HepG2 (cell line): Measurements from ENCODE around the gene VDAC2. TPM values are rescaled to one million over a fixed set of nuclear protein-coding genes. Genes with fewer than 3 reads are reported as not detected.

Source experiments
- CAMTA2 ChIP-seq: sonication (generic); formaldehyde crosslinking; IDR thresholded peaks from 2 replicates; pipeline ENCODE4 v1.4.0; 2020; ENCODE audit warnings: mild to moderate bottlenecking, missing genetic modification reagents, borderline replicate concordance
- FOXJ3 ChIP-seq: sonication (generic); formaldehyde crosslinking; IDR thresholded peaks from 2 replicates; pipeline ENCODE4 v1.4.0; 2020; ENCODE audit warnings: missing genetic modification reagents, mild to moderate bottlenecking, borderline replicate concordance
- HIVEP1 ChIP-seq: sonication (generic); formaldehyde crosslinking; IDR thresholded peaks from 2 replicates; pipeline ENCODE4 v1.4.0; 2020; ENCODE audit warnings: mild to moderate bottlenecking, missing genetic modification reagents
- KLF11 ChIP-seq: IDR thresholded peaks from 2 replicates; pipeline ENCODE4 v1.6.1; 2016; ENCODE audit warnings: missing compliant biosample characterization
- MTA1 ChIP-seq: sonication (generic); formaldehyde crosslinking; IDR thresholded peaks from 2 replicates; pipeline ENCODE4 v1.4.0; 2020; ENCODE audit warnings: missing genetic modification reagents, mild to moderate bottlenecking, borderline replicate concordance
- NCOA1 ChIP-seq: sonication (generic); formaldehyde crosslinking; IDR thresholded peaks from 2 replicates; pipeline ENCODE4 v1.9.0; 2021; ENCODE audit warnings: missing genetic modification reagents
- RBFOX2 ChIP-seq: fragments of 200-400 bp; formaldehyde crosslinking; IDR thresholded peaks from 2 replicates; pipeline ENCODE4 v1.6.1; 2017; ENCODE audit warnings: low read depth, mild to moderate bottlenecking, low read length
- SMARCC2 ChIP-seq: fragments of 450-650 bp; IDR thresholded peaks from 2 replicates; pipeline ENCODE4 v1.6.1; 2017; ENCODE audit warnings: antibody characterized with exemption, mild to moderate bottlenecking
- ZBTB1 ChIP-seq: sonication (generic); formaldehyde crosslinking; IDR thresholded peaks from 2 replicates; pipeline ENCODE4 v1.4.0; 2020; ENCODE audit warnings: missing genetic modification reagents, borderline replicate concordance
- ZNF160 ChIP-seq: sonication (generic); formaldehyde crosslinking; IDR thresholded peaks from 2 replicates; pipeline ENCODE4 v1.8.0; 2022; ENCODE audit warnings: mild to moderate bottlenecking, inconsistent platforms, missing genetic modification reagents
- ZNF234 ChIP-seq: sonication (generic); formaldehyde crosslinking; conservative IDR thresholded peaks from 2 replicates; pipeline ENCODE4 v1.5.1; 2020; ENCODE audit warnings: mild to moderate bottlenecking, missing genetic modification reagents
- ZNF333 ChIP-seq: sonication (generic); formaldehyde crosslinking; IDR thresholded peaks from 2 replicates; pipeline ENCODE4 v1.4.0; 2020; ENCODE audit warnings: mild to moderate bottlenecking, missing genetic modification reagents, borderline replicate concordance
- ZNF720 ChIP-seq: sonication (generic); formaldehyde crosslinking; IDR thresholded peaks from 2 replicates; pipeline ENCODE4 v1.4.0; 2020; ENCODE audit warnings: missing genetic modification reagents
- polyA plus RNA-seq, 8 experiments: library from polyadenylated mRNA; depleted of rRNA in 3 of 8; stranded (reverse) in 7 of 8; unstranded in 1 of 8; fragments of >200 nt; fragmentation: Illumina TruSeq in 4 of 8; extraction: Trizol in 4 of 8; gene quantifications; 2 replicates each; pipeline versions ENCODE4 v1.2.1 to v1.2.3, GENCODE V29; 2011 to 2016; ENCODE audit warnings: low read depth in 4 of 8, missing spikeins in 1 of 8, mixed read lengths in 1 of 8; ENCODE audit not compliant: insufficient read depth in 1 of 8
- total RNA-seq, 5 experiments: library from RNA; depleted of rRNA; stranded (reverse); fragments of >200 nt; fragmentation: Illumina TruSeq; extraction: Trizol; gene quantifications; 2 replicates each; pipeline ENCODE4 v1.2.3, GENCODE V29; 2016; ENCODE audit warnings: low read depth in 1 of 5
- TF ChIP-seq, protein P1 (sequence below): IDR thresholded peaks from 2 replicates; pipeline ENCODE4 v1.6.1; 2016; ENCODE audit warnings: low read depth, missing genetic modification reagents, missing compliant biosample characterization
- TF ChIP-seq, protein P2 (sequence below): sonication (generic); formaldehyde crosslinking; IDR thresholded peaks from 2 replicates; pipeline ENCODE4 v1.5.1; 2020; ENCODE audit warnings: missing genetic modification reagents, mild to moderate bottlenecking, borderline replicate concordance
- TF ChIP-seq, protein P3 (sequence below): sonication (generic); formaldehyde crosslinking; IDR thresholded peaks from 2 replicates; pipeline ENCODE4 v1.4.0; 2020; ENCODE audit warnings: missing genetic modification reagents, borderline replicate concordance
- TF ChIP-seq, protein P4 (sequence below): IDR thresholded peaks from 2 replicates; pipeline ENCODE4 v1.6.1; 2016; ENCODE audit warnings: mild to moderate bottlenecking, missing biosample characterization, missing genetic modification reagents

Gene VDAC2
- total and polyA plus RNA-seq, 2 of the 13 experiments (the other 11 are each of a cell fraction or from before 2014, with no cell fraction given): 67.9 to 222 TPM

DNA sequence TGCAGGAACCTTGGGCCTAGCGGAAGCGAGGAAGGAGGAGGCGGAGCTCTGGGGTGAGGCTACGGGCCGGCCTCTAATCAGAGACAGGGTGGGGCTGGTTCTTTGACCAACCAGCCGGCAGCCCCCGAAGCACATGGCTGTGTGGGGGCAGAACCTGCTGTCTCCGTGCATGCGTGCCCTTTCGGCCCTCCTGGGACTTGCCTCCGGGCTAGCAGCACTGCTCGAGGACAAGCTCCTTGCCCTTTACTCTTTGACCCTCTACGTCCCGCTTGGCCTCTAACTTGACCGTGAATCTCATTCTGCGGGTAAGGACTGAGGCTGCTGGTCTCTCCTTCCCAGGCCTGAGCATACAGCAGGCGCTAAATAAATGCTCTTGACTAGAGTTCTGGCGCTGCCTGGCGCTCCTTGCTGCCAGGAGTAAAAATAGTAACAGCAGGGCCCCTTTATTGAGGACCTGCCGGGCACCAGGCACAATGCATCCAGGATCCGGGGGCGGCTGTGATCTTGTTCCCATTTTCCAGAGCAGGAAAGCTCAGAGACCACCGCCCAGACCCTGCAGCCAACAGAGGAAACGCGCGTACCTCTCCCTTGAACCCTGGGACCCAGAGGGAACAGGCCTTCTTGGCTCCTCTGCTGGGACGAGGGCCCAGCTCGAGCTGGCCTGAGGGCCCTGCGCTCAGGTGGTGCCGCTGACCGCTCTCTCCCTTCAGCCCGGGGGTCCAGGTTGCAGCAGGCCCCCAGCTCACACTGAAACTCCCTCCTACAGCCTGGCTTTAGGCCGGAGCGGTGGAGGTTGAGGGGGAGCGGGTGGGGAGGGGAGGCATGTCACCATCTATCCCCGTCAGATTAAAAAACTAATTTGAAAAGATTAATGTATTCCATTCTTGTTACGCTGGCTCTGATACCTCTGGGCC lies 27.8 kb downstream of the VDAC2 start (continued):
- TF ChIP-seq, protein P1, sequence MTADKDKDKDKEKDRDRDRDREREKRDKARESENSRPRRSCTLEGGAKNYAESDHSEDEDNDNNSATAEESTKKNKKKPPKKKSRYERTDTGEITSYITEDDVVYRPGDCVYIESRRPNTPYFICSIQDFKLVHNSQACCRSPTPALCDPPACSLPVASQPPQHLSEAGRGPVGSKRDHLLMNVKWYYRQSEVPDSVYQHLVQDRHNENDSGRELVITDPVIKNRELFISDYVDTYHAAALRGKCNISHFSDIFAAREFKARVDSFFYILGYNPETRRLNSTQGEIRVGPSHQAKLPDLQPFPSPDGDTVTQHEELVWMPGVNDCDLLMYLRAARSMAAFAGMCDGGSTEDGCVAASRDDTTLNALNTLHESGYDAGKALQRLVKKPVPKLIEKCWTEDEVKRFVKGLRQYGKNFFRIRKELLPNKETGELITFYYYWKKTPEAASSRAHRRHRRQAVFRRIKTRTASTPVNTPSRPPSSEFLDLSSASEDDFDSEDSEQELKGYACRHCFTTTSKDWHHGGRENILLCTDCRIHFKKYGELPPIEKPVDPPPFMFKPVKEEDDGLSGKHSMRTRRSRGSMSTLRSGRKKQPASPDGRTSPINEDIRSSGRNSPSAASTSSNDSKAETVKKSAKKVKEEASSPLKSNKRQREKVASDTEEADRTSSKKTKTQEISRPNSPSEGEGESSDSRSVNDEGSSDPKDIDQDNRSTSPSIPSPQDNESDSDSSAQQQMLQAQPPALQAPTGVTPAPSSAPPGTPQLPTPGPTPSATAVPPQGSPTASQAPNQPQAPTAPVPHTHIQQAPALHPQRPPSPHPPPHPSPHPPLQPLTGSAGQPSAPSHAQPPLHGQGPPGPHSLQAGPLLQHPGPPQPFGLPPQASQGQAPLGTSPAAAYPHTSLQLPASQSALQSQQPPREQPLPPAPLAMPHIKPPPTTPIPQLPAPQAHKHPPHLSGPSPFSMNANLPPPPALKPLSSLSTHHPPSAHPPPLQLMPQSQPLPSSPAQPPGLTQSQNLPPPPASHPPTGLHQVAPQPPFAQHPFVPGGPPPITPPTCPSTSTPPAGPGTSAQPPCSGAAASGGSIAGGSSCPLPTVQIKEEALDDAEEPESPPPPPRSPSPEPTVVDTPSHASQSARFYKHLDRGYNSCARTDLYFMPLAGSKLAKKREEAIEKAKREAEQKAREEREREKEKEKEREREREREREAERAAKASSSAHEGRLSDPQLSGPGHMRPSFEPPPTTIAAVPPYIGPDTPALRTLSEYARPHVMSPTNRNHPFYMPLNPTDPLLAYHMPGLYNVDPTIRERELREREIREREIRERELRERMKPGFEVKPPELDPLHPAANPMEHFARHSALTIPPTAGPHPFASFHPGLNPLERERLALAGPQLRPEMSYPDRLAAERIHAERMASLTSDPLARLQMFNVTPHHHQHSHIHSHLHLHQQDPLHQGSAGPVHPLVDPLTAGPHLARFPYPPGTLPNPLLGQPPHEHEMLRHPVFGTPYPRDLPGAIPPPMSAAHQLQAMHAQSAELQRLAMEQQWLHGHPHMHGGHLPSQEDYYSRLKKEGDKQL (CRISPR knock-in tag): no peak
- TF ChIP-seq, protein P2, sequence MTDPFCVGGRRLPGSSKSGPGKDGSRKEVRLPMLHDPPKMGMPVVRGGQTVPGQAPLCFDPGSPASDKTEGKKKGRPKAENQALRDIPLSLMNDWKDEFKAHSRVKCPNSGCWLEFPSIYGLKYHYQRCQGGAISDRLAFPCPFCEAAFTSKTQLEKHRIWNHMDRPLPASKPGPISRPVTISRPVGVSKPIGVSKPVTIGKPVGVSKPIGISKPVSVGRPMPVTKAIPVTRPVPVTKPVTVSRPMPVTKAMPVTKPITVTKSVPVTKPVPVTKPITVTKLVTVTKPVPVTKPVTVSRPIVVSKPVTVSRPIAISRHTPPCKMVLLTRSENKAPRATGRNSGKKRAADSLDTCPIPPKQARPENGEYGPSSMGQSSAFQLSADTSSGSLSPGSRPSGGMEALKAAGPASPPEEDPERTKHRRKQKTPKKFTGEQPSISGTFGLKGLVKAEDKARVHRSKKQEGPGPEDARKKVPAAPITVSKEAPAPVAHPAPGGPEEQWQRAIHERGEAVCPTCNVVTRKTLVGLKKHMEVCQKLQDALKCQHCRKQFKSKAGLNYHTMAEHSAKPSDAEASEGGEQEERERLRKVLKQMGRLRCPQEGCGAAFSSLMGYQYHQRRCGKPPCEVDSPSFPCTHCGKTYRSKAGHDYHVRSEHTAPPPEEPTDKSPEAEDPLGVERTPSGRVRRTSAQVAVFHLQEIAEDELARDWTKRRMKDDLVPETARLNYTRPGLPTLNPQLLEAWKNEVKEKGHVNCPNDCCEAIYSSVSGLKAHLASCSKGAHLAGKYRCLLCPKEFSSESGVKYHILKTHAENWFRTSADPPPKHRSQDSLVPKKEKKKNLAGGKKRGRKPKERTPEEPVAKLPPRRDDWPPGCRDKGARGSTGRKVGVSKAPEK (CRISPR knock-in tag): no peak
- TF ChIP-seq ZNF234 (no peak), ZNF160 (CRISPR knock-in tag) (no peak), ZBTB1 (no peak), ZNF720 (CRISPR knock-in tag) (no peak), SMARCC2 (no peak), NCOA1 (CRISPR knock-in tag) (no peak), KLF11 (0 out of 2 replicates have a peak, but pooled peaks have one; percentile 44), CAMTA2 (CRISPR knock-in tag) (no peak), FOXJ3 (no peak), MTA1 (CRISPR knock-in tag) (0 out of 2 replicates have a peak, but pooled peaks have one; percentile 24), RBFOX2 (no peak), ZNF333 (CRISPR knock-in tag) (no peak), HIVEP1 (no peak)
- TF ChIP-seq, protein P3, sequence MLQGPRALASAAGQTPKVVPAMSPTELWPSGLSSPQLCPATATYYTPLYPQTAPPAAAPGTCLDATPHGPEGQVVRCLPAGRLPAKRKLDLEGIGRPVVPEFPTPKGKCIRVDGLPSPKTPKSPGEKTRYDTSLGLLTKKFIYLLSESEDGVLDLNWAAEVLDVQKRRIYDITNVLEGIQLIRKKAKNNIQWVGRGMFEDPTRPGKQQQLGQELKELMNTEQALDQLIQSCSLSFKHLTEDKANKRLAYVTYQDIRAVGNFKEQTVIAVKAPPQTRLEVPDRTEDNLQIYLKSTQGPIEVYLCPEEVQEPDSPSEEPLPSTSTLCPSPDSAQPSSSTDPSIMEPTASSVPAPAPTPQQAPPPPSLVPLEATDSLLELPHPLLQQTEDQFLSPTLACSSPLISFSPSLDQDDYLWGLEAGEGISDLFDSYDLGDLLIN: no peak
- TF ChIP-seq, protein P4, sequence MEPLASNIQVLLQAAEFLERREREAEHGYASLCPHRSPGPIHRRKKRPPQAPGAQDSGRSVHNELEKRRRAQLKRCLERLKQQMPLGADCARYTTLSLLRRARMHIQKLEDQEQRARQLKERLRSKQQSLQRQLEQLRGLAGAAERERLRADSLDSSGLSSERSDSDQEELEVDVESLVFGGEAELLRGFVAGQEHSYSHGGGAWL (CRISPR knock-in tag): no peak
